Esophagus muscularis mucosa (tissue), 4 donors: ENCODE data around the gene RHOV. TPM values are rescaled to one million over a fixed set of nuclear protein-coding genes. Genes with fewer than 3 reads are reported as not detected.

ENCODE experiments used
- DNase-seq: peaks from one replicate; pipeline ENCODE4 v3.0.0-alpha.2; 2017; ENCODE audit errors: extremely low spot score
- H3K27ac ChIP-seq, 4 donors: fragments of 200-600 bp; sonication (generic); replicated peaks in 1 of 4; 1 replicate in 3 of 4; 2 replicates in 1 of 4; pipeline ENCODE4 v1.5.1; 2016 to 2019; ENCODE audit warnings: mild to moderate bottlenecking in 1 of 4
- H3K27me3 ChIP-seq, 4 donors: fragments of 200-600 bp; sonication (generic); one replicate each; pipeline versions ENCODE4 v1.5.1 to v1.6.0; 2016 to 2019
- H3K36me3 ChIP-seq, 4 donors: fragments of 200-600 bp; sonication (generic); one replicate each; pipeline ENCODE4 v1.5.1; 2016 to 2019
- H3K4me1 ChIP-seq, 4 donors: fragments of 200-600 bp; sonication (generic); one replicate each; pipeline ENCODE4 v1.5.1; 2016 to 2019
- H3K4me3 ChIP-seq, 4 donors: fragments of 200-600 bp; sonication (generic); 1 replicate in 2 of 4; 2 replicates in 2 of 4; pipeline ENCODE4 v1.5.1; 2016 to 2019; ENCODE audit warnings: mild to moderate bottlenecking in 4 of 4, moderate library complexity in 1 of 4
- H3K9me3 ChIP-seq, 4 donors: fragments of 200-600 bp; sonication (generic); 1 replicate in 3 of 4; 2 replicates in 1 of 4; pipeline ENCODE4 v1.5.1; 2016 to 2019
- CTCF ChIP-seq, 3 experiments: fragments of 200-600 bp in 2 of 3; fragments of 450-650 bp in 1 of 3; sonication (generic) in 2 of 3; IDR thresholded peaks; one replicate each; pipeline ENCODE4 v1.5.1; 2017 to 2019; ENCODE audit warnings: antibody characterized with exemption in 3 of 3, mild to moderate bottlenecking in 2 of 3, moderate library complexity in 1 of 3
- EP300 ChIP-seq: sonication (generic); formaldehyde crosslinking; IDR thresholded peaks from one replicate; pipeline ENCODE4 v1.6.1; 2017; ENCODE audit warnings: antibody characterized with exemption
- POLR2A ChIP-seq: fragments of 450-650 bp; IDR thresholded peaks from one replicate; pipeline ENCODE4 v1.6.1; 2017; ENCODE audit warnings: antibody characterized with exemption, moderate library complexity, mild to moderate bottlenecking, low read depth
- POLR2AphosphoS5 ChIP-seq, 2 donors: sonication (generic); formaldehyde crosslinking; IDR thresholded peaks; one replicate each; pipeline ENCODE4 v1.6.1; 2017; ENCODE audit warnings: antibody characterized with exemption in 2 of 2
- WGBS: methylation state at CpG from one replicate; pipeline ENCODE4 v1.1.5; 2018; 5-methylcytosine and 5-hydroxymethylcytosine counted together
- intact Hi-C: fragments of 100-400 bp; cut with DNase I; formaldehyde crosslinking; loops from one replicate; pipeline ENCODE4 v1.15.1; 2023
- total RNA-seq, 4 donors: library from RNA; depleted of rRNA; stranded (reverse); fragments of >200 nt; gene quantifications; one replicate each; pipeline versions ENCODE4 v1.1.0 to v1.2.1, GENCODE V29; 2016

RHOV gene
- total RNA-seq, 4 donors from 2014 or later, result not detected

GRCh38 chr15:40900256-40901052 lies 26.4 kb upstream of the RHOV start:
- DNase-seq, result no peak
- H3K4me3 ChIP-seq, result no peak overlapping the region
- no peaks in the 10 kb centered on the region for H3K27me3 ChIP-seq
- no peak overlapping the region for H3K27ac ChIP-seq
- peaks cover 35 to 86% (median 81%) of the 10 kb centered on the region in 4 donors for H3K36me3 ChIP-seq
- TF ChIP-seq POLR2AphosphoS5 (IDR thresholded peaks at IDR 0.05) (no peak), CTCF (IDR thresholded peaks at IDR 0.05) (no peak), POLR2A (no peak), EP300 (no peak)
- H3K4me1 ChIP-seq, result peaks cover 25 to 60% (median 41%) of the 10 kb centered on the region in 4 donors
- no peaks in the 10 kb centered on the region for H3K9me3 ChIP-seq
- 90% methylated on average over 26 of the region's 36 CpGs for WGBS
- intact Hi-C loops, result no loop called here

GRCh38 chr15:40899536-40900207 lies 25.6 kb upstream of the RHOV start:
- 94% methylated on average over 18 of the region's 33 CpGs for WGBS
- TF ChIP-seq EP300, result no peak
- no peak for TF ChIP-seq POLR2A
- no peak for TF ChIP-seq CTCF (IDR thresholded peaks at IDR 0.05)
- TF ChIP-seq POLR2AphosphoS5 (IDR thresholded peaks at IDR 0.05), result no peak

DNA sequence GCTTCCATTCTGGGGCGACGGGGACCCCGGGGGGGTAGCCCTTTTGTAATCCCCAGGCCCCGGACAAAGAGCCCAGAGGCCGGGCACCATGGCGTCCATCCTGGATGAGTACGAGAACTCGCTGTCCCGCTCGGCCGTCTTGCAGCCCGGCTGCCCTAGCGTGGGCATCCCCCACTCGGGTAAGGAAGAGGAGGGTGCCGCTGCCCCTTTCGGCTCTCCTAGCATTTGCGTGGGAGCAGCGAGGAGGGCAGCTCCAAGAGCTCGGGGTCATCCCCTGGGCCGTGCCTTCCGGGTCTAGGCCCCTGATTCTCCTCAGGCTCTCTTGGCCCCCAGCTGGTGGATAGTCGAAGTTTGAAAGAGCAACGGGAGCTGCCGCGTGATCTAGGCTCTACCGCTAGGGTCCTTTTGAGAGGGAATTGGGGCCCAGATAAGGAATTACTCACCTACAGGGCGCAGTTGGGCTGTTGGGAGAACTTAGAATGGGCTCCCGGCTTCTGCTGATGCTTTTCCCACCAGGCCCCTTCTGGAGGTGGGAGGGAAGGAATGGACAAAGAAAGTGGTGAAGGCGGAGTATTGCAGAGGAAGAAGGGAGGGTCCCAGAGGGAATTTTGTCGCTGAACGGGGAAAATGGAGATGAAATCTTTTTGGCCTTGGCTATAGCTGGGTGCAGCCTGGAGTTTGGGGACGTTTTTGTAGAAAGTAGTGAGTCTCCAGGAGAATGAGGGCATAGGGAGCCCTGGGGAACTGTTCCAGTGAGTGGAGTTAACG lies 20.8 kb upstream of the RHOV start:
- peaks cover 20 to 32% (median 25%) of the 10 kb centered on the region in 4 donors for H3K4me1 ChIP-seq
- H3K36me3 ChIP-seq, result peaks cover 9 to 41% (median 38%) of the 10 kb centered on the region in 4 donors
- intact Hi-C loops, result loop anchor here (2.0 to 5.0 kb wide), 4 partner anchors 143 to 303 kb away; partner anchors contain the start of genes INO80, KNL1 and RAD51
- H3K9me3 ChIP-seq, result no peaks in the 10 kb centered on the region
- TF ChIP-seq EP300, result no peak
- peak in 2 of 3 experiments; percentile 50 to 52 for TF ChIP-seq CTCF (IDR thresholded peaks at IDR 0.05)
- H3K27me3 ChIP-seq, result no peaks in the 10 kb centered on the region
- H3K27ac ChIP-seq, result peak overlapping the region; percentile 88 to 97 (median 92)
- WGBS, result 5% methylated on average over 8 of the region's 33 CpGs
- no peak for DNase-seq
- peak overlapping the region; percentile 57 to 84 (median 77) for H3K4me3 ChIP-seq

More at GRCh38 chr15:40899536-40900207, 25.6 kb upstream of the RHOV start:
- Histone ChIP-seq H3K9me3 (no peaks in the 10 kb centered on the region), H3K4me1 (peaks cover 24 to 59% (median 43%) of the 10 kb centered on the region in 4 donors), H3K27me3 (no peaks in the 10 kb centered on the region), H3K27ac (no peak overlapping the region), H3K36me3 (peaks cover 35 to 83% (median 80%) of the 10 kb centered on the region in 4 donors), H3K4me3 (no peak overlapping the region)
- DNase-seq, result no peak
- intact Hi-C loops, result loop anchor here (5.0 kb wide), 2 partner anchors 147 to 218 kb away; partner anchors contain the start of gene INO80

- DNase-seq, result peak; percentile 99
- WGBS, result 2% methylated on average over 12 of the region's 55 CpGs
- intact Hi-C loops, result loop anchor here (2.0 to 5.0 kb wide), 3 partner anchors 37 to 302 kb away; partner anchors contain the start of genes KNL1 and RAD51
These were observed 20.0 kb upstream of the RHOV start, which contains the start of gene VPS18 for GRCh38 chr15:40893733-40894680. TSS of gene VPS18 (plus strand) at chr15:40894450. CDS start at chr15:40894769, 319 bp downstream.

More at GRCh38 chr15:40893733-40894680, 20.0 kb upstream of the RHOV start, which contains the start of gene VPS18:
- peaks cover 0 to 33% (median 29%) of the 10 kb centered on the region in 4 donors for H3K36me3 ChIP-seq
- H3K27ac ChIP-seq, result peak within 1 kb of the TSS; percentile 88 to 97 (median 92)
- TF ChIP-seq EP300, result no peak
- peak in 2 of 3 experiments; percentile 99 for TF ChIP-seq CTCF (IDR thresholded peaks at IDR 0.05)
- TF ChIP-seq POLR2AphosphoS5 (IDR thresholded peaks at IDR 0.05), result peak; percentile 95 to 99
- TF ChIP-seq POLR2A, result peak; percentile 54
- H3K27me3 ChIP-seq, result no peaks in the 10 kb centered on the region
- peak within 1 kb of the TSS; percentile 57 to 84 (median 77) for H3K4me3 ChIP-seq
- peaks cover 20 to 32% (median 23%) of the 10 kb centered on the region in 4 donors for H3K4me1 ChIP-seq
- H3K9me3 ChIP-seq, result no peaks in the 10 kb centered on the region
